WTC11 (cell line): Measurements from ENCODE around the gene PRR12. TPM values are rescaled to one million over a fixed set of nuclear protein-coding genes. Genes with fewer than 3 reads are reported as not detected.

Source experiments
- ATAC-seq: fragments of 200-7000 bp; cut with Tn5 transposase; 2 replicates; pipeline ENCODE4 v1.10.0; 2021; ENCODE audit warnings: mild to moderate bottlenecking, moderate library complexity
- CTCF ChIA-PET: fragments of 300-600 bp; sonication (Branson Sonifier 250); formaldehyde crosslinking; loops from one replicate; lab custom pipeline; 2021; ENCODE audit warnings: antibody characterized with exemption; lab: Charles Lee
- POLR2A ChIA-PET: fragments of 350-600 bp; sonication (Branson Sonifier 250); formaldehyde crosslinking; loops from one replicate; lab custom pipeline; 2021; ENCODE audit warnings: antibody characterized with exemption; lab: Charles Lee
- DNase-seq: peaks from one replicate; pipeline ENCODE4 v3.0.0; 2021; ENCODE audit warnings: low spot score
- H3K27ac Mint-ChIP-seq: 2 replicates; pipeline ENCODE4 v1.8.0; 2021; ENCODE audit warnings: mixed read lengths
- H3K27me3 Mint-ChIP-seq: 2 replicates; pipeline ENCODE4 v1.8.0; 2021; ENCODE audit warnings: low read depth, mild to moderate bottlenecking, moderate library complexity, mixed read lengths
- H3K36me3 Mint-ChIP-seq: 2 replicates; pipeline ENCODE4 v1.8.0; 2021; ENCODE audit warnings: mixed read lengths
- H3K4me1 Mint-ChIP-seq: 2 replicates; pipeline ENCODE4 v1.8.0; 2022; ENCODE audit warnings: mixed read lengths
- H3K4me3 Mint-ChIP-seq: 2 replicates; pipeline ENCODE4 v1.8.0; 2021; ENCODE audit warnings: mild to moderate bottlenecking, moderate library complexity, mixed read lengths
- H3K9me3 Mint-ChIP-seq: 2 replicates; pipeline ENCODE4 v1.8.0; 2021; ENCODE audit warnings: mixed read lengths
- ARID4B ChIP-seq: sonication (generic); formaldehyde crosslinking; IDR thresholded peaks from 2 replicates; pipeline ENCODE4 v1.8.0; 2023; ENCODE audit warnings: missing genetic modification reagents, mild to moderate bottlenecking, borderline replicate concordance
- ERG ChIP-seq: fragments of 250-450 bp; sonication (Bioruptor Pico); IDR thresholded peaks from 2 replicates; pipeline ENCODE4 v1.8.0; 2021; ENCODE audit warnings: mild to moderate bottlenecking
- FOXJ3 ChIP-seq: sonication (generic); formaldehyde crosslinking; IDR thresholded peaks from 2 replicates; pipeline ENCODE4 v1.9.0; 2021; ENCODE audit warnings: missing genetic modification reagents, mild to moderate bottlenecking, borderline replicate concordance
- FOXP4 ChIP-seq: sonication (generic); formaldehyde crosslinking; IDR thresholded peaks from 2 replicates; pipeline ENCODE4 v1.8.0; 2022; ENCODE audit warnings: mild to moderate bottlenecking, missing genetic modification reagents
- NFYB ChIP-seq: sonication (generic); formaldehyde crosslinking; conservative IDR thresholded peaks from 2 replicates; pipeline ENCODE4 v1.8.0; 2022; ENCODE audit warnings: low read depth, missing genetic modification reagents
- NR2C2 ChIP-seq: sonication (generic); formaldehyde crosslinking; IDR thresholded peaks from 2 replicates; pipeline ENCODE4 v1.8.0; 2022; ENCODE audit warnings: mild to moderate bottlenecking, missing genetic modification reagents
- OVOL2 ChIP-seq: fragments of 250-450 bp; sonication (Bioruptor Pico); IDR thresholded peaks from 2 replicates; pipeline ENCODE4 v1.9.0; 2021; ENCODE audit warnings: mild to moderate bottlenecking, borderline replicate concordance
- SMAD3 ChIP-seq: sonication (generic); formaldehyde crosslinking; IDR thresholded peaks from 2 replicates; pipeline ENCODE4 v1.8.0; 2022; ENCODE audit warnings: missing genetic modification reagents, mild to moderate bottlenecking, borderline replicate concordance
- SP1 ChIP-seq: sonication (generic); formaldehyde crosslinking; conservative IDR thresholded peaks from 2 replicates; pipeline ENCODE4 v1.8.1; 2022; ENCODE audit warnings: missing genetic modification reagents
- ZNF423 ChIP-seq: fragments of 250-450 bp; sonication (Bioruptor Pico); IDR thresholded peaks from 2 replicates; pipeline ENCODE4 v2.1.2; 2022; ENCODE audit warnings: mild to moderate bottlenecking, moderate library complexity
- total RNA-seq: library from RNA; stranded (reverse); gene quantifications from 3 replicates; pipeline ENCODE4 v1.2.3, GENCODE V29; 2021

Gene PRR12
- total RNA-seq, 1 experiment from 2014 or later = 86.1 TPM

GRCh38 chr19:49592486-49593232 lies 1.7 kb downstream of the PRR12 start (continued):
- TF ChIP-seq FOXP4 = 0 out of 2 replicates have a peak, but pooled peaks have one; percentile 15
- no peak for TF ChIP-seq SMAD3 (CRISPR knock-in tag)
- 0 out of 2 replicates have a peak, but pooled peaks have one; percentile 20 for TF ChIP-seq SP1 (CRISPR knock-in tag)
- no peak for TF ChIP-seq OVOL2 (CRISPR knock-in tag)
- TF ChIP-seq ZNF423 = no peak
- TF ChIP-seq ERG = no peak
- TF ChIP-seq NR2C2 (CRISPR knock-in tag) = no peak

- H3K36me3 Mint-ChIP-seq = peaks cover 18% of the 10 kb centered on the region
- ChIA-PET CTCF (interaction anchor here (0.5 to 1.5 kb wide), 14 partner anchors 8 to 98 kb away, joined by 3 to 10 read pairs (median 4); partner anchors contain the start of genes CPT1C, PRMT1 and SCAF1), POLR2A (interaction anchor here (0.6 to 1.4 kb wide), 14 partner anchors 8 to 1025 kb away, joined by 3 to 11 read pairs (median 5); partner anchors contain the start of genes ALDH16A1, CPT1C, PRMT1 and PRRG2)
- peak overlapping the region; percentile 95 for H3K4me3 Mint-ChIP-seq
- no peaks in the 10 kb centered on the region for H3K9me3 Mint-ChIP-seq
- ATAC-seq (peak; percentile 56), DNase-seq (peak; percentile 98)
- peak; percentile 29; the same call in 1 of the 2 replicates for TF ChIP-seq SP1 (CRISPR knock-in tag)
- TF ChIP-seq ERG = no peak
- no peak for TF ChIP-seq FOXJ3
- peak; percentile 88 for TF ChIP-seq NFYB (CRISPR knock-in tag)
- no peak for TF ChIP-seq ARID4B (CRISPR knock-in tag)
- peaks cover 11% of the 10 kb centered on the region for H3K4me1 Mint-ChIP-seq
- peak overlapping the region; percentile 96 for H3K27ac Mint-ChIP-seq
- H3K27me3 Mint-ChIP-seq = no peaks in the 10 kb centered on the region
These were observed 2.5 kb downstream of the PRR12 start for GRCh38 chr19:49593233-49594113.
